CD4-positive, alpha-beta T cell treated with Interleukin-4 for 1 hour (primary cell): ENCODE results near the gene GEMIN4.
"Not testable (repeated sequence)": the region's sequence is repeated elsewhere in the genome, so short reads cannot be mapped to it uniquely, and the experiment has no call there.

Experiments used
- DNase-seq, 2 donors: peaks; one replicate each; pipeline ENCODE4 v3.0.0-alpha.2; 2020 to 2022

The GEMIN4 gene

GRCh38 chr17:737561-738113, 14.4 kb downstream of the GEMIN4 start:
- no peak for DNase-seq

DNA sequence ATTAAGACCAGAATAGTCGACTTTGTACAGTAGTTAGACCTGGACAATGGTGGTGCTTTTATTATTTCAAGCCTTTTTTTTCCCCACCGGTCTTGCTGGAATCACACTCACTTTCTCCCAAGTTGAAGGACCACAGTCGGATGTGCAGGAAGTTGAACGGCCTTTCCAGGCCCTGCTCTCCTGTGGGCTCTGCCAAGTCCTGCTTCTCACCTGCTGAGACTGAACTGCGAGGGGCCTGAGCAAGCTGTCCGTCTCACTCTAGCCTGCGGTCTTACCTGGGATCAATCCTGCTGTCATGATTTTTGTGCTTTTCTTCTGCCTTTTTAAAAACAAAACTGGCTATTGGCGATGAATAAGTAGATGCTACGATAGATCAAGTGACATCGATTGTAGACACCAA, 18.3 kb downstream of the GEMIN4 start:
- no peak for DNase-seq

DNA sequence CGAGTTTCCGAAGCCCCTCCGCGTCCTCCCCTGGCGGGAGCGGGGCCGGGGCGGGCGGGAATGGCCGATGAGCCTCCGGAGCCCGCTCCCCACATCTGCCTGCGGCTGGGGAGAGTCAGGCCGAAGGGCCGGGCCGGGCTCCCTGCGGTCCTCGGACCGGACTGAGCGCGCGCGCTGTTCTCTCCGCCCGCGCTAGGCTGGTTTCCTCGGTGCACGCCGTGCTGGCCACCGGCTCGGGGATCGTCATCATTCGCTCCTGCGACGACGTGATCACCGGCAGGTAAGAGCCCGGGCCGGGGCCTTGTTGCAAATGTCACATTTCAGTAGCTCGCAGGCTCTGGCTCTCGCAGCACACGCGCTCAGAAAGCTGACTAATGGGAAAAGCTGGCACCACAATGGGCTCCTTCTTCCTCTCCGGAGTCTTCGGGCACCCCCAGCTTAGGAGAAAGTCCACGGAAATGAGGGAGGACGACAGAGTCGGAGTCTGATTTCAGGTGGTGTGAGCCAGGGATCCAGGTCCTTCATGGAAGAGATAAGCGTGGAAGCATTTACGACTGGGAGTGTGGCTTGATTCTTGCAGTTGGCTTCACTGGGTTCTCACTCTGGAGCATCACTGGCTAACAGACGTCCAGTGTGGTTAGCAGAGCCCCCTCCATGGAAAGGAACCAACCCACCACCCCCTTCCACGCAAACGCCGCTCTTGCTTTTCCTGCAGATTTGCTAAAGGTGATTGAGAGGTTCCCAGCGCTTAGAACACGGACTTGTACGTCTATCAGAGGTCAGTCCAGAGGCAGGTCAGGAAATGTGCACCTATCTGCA, 19.0 kb downstream of the GEMIN4 start:
- no peak for DNase-seq

- peak; percentile 29 to 54 for DNase-seq
Measured at GRCh38 chr17:732067-732901, 19.8 kb downstream of the GEMIN4 start, which contains the start of gene TLCD3A. TSS of gene TLCD3A (plus strand) at chr17:732596. CDS start at chr17:732648, 52 bp downstream.

- DNase-seq: no peak
Measured at GRCh38 chr17:731644-732066, 20.4 kb downstream of the GEMIN4 start.

DNA sequence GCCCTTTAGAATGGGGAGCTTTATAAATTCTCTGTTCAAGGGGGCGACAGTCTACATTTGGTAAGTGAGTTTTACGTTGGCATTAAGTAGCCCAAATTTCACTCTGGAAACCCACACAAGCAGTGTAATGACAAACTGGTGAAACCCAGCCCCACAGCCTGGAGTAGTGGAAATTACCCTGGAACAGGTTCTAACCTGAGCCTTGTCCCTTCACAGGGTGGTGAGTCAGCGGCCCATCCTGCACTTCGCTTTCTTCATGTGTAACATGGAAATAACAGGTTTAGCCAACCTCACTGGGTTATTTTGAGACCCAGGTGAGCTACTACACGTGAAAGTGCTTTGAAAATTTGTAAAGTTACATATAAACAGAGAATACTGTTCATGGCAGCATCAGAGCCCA, 23.2 kb downstream of the GEMIN4 start:
- no peak for DNase-seq

GRCh38 chr17:726271-726919, 25.7 kb downstream of the GEMIN4 start:
- no peak for DNase-seq

- DNase-seq: no peak
Measured at GRCh38 chr17:725746-726145, 26.3 kb downstream of the GEMIN4 start.

DNA sequence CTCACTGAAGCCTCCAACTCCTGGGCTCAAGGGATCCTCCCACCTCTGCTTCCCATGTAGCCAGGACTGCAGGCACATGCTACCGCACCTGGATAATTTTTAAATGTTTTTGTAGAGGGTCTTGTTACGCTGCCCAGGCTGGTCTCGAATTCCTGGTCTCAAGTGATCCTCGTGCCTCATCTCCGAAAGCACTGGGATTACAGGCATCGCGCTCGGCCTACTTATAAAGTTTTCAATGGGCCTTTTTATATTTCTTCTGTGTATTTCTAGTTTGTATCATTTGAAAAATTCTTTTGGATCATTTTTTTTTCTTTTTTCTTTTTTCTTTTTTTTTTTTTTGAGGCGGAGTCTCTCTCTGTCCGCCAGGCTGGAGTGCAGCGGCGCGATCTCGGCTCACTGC, 27.0 kb downstream of the GEMIN4 start:
- no peak for DNase-seq

- no peak for DNase-seq
Measured at GRCh38 chr17:721540-721937, 30.5 kb downstream of the GEMIN4 start.

DNA sequence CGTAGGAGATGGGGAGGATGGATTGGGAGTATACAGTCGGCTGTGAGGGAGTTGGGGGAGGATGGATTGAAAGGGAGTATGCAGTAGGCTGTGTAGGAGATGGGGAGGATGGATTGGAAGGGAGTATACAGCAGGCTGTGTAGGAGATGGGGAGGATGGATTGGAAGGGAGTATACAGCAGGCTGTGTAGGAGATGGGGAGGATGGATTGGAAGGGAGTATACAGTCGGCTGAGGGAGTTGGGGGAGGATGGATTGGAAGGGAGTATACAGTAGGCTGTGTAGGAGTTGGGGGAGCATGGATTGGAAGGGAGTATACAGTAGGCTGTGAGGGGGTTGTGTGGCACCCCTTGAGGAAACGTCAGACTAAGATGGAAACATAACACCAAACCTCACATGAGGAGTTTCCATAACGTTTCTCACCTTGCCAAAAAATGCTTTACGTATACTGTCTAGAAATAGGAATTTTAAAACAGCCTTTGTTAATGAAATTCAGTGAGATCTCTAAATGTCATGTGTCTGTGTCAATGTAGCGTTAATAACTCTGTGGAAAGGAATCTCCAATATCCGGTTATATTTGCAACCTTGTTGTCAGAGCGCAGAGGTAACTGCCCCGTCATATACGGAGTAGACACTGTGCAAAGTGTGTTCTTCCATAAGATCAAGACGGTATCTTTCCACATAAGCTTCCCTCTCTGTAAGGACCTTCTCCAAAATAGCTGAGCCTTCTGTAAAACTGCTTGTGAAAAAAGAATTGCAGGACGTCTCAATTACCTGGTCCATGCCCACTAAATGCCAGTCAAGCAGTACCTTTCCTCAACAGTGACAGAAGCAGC, 31.1 kb downstream of the GEMIN4 start:
- DNase-seq: no peak

- DNase-seq: no peak
Measured at GRCh38 chr17:718075-718474, 34.0 kb downstream of the GEMIN4 start.

DNA sequence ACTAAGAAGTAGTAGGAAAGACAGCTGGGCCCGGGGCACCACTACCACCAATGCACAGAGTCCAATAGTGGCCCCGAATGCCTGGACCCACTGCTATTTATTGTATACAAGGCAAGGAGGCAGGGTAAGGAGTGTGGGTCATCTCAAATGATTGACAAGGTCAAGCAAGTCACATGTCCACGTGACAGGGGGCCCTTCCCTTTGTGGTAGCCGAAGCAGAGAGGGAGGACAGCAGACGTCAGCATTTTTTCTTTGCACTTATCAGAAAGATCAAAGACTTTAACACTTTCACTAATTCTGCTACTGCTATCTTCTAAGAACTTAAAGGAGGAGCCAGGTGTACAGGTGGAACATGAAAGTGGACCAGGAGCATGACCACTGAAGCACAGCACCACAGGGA, 43.9 kb downstream of the GEMIN4 start:
- DNase-seq: no peak

DNA sequence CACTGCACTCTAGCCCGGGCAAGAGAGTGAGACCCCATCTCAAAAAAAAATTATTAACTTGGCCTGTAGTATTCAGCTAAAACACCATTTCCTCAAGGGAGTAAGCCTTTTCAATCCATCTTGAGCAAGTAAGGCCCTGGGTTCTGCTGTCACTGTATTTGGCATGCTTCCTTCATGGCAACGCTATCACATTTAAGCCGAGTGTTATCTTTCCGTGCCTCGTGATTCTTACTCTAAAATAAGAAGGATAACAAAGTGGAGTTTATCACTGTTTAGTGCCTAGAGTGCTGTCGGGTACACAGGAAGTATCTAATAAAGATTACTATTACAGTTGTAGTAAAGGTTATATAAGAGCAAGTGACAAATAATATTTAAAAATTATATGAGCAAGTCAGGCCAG, 46.2 kb downstream of the GEMIN4 start:
- no peak for DNase-seq

- no peak for DNase-seq
Measured at GRCh38 chr17:705011-705410, 47.1 kb downstream of the GEMIN4 start.

GRCh38 chr17:704111-704864, 47.8 kb downstream of the GEMIN4 start:
- DNase-seq: no peak

DNA sequence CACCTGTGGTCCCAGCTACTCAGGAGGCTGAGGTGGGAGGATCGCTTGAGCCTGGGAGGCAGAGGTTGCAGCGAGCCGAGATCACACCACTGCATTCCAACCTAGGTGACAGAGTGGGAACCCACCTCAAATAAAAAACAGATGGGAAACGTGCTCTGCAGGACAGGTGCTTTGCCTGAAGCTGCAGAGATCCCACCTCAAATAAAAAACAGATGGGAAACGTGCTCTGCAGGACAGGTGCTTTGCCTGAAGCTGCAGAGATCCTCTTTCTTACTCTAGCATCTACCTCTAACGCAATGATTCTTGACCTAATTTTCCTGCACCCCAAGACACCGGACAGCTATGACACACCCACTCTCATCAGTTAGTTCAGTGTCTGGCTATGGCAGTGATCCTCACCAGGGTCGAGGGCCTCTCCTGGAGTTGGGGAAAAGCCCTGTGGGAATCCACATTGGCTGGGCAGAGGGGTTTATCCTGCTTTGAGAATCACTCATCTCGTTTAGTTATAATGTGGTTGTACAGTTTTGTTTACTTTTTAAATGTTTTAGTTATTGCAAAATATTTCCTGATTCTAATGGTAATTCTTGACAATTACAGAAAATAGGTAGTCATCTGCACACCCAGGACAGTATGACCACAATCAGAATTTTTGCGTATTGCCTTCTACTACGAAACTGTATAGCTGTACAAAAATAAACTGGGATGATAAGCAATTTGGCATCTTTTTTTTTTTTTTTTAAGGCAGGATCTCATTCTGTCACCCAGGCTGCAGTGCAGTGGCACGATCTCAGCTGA, 48.8 kb downstream of the GEMIN4 start:
- DNase-seq: no peak

DNA sequence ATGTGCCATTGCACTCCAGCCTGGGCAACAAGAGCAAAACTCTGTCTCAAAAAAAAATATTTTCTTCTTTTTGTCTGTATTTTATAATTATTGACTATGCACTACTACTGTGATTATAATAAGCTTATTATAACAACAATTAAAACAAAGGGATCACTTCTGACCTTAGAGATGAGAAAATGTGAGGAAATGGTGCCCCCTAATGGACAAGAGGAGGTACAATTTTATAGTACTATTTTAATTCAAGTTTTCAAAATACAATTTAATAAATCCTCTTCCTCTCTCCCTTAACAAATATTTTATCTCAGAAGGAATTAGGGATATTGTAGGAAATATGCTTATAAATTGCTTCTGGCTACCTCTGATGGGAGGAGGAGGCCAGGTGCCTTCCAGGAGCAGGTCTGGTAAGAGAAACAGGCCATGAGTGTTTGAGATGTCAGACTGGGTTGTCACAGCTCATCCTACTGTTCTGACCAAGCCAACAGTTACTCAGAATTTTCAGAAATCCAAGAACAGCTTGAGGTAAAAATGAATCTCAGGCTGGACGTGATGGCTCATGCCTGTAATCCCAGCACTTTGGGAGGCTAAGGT, 51.5 kb downstream of the GEMIN4 start:
- peak in 1 of 2 donors; percentile 66 for DNase-seq

GRCh38 chr17:699345-699744, 52.7 kb downstream of the GEMIN4 start:
- DNase-seq: no peak

- not testable (repeated sequence) for DNase-seq
Measured at GRCh38 chr17:698096-698495, 54.0 kb downstream of the GEMIN4 start.
